NCI-H345 treated with DMSO at 0.1 percent for 48 hours (cell line): Measurements from ENCODE around the gene F2R.
"Not testable (repeated sequence)": the region's sequence is repeated elsewhere in the genome, so short reads cannot be mapped to it uniquely, and the experiment has no call there.

ENCODE experiments used
- DNase-seq: peaks from one replicate; lab custom pipeline; 2025; ENCODE audit not compliant: unreplicated experiment; lab: John Stamatoyannopoulos, UW

The F2R gene

GRCh38 chr5:76715736-76716455 is at the start of gene F2R:
Gene F2R, plus strand, starts transcription at chr5:76716126. Its CDS starts 182 bp downstream, at chr5:76716308.
- no peak for DNase-seq

GRCh38 chr5:76667495-76667894 is 48.4 kb upstream of the F2R start:
- DNase-seq, result no peak

- DNase-seq, result no peak
Observed at GRCh38 chr5:76669245-76669644, 46.7 kb upstream of the F2R start.

- no peak for DNase-seq
Observed at GRCh38 chr5:76670508-76670907, 45.4 kb upstream of the F2R start.

GRCh38 chr5:76672242-76672641 is 43.7 kb upstream of the F2R start:
- DNase-seq, result no peak

GRCh38 chr5:76673125-76673524 is 42.8 kb upstream of the F2R start:
- no peak for DNase-seq

- DNase-seq, result no peak
Observed at GRCh38 chr5:76674330-76675066, 41.4 kb upstream of the F2R start.

- DNase-seq, result no peak
Observed at GRCh38 chr5:76675364-76675763, 40.6 kb upstream of the F2R start.

GRCh38 chr5:76677849-76678472 is 38.0 kb upstream of the F2R start:
- DNase-seq, result no peak

GRCh38 chr5:76679231-76679630 is 36.7 kb upstream of the F2R start:
- no peak for DNase-seq

- DNase-seq, result not testable (repeated sequence)
Observed at GRCh38 chr5:76680826-76681225, 35.1 kb upstream of the F2R start.

GRCh38 chr5:76681287-76681686 is 34.6 kb upstream of the F2R start:
- DNase-seq, result no peak

GRCh38 chr5:76682387-76682786 is 33.5 kb upstream of the F2R start:
- no peak for DNase-seq

GRCh38 chr5:76683816-76684731 is 31.9 kb upstream of the F2R start:
- DNase-seq, result no peak

- no peak for DNase-seq
Observed at GRCh38 chr5:76684756-76685519, 31.0 kb upstream of the F2R start.

GRCh38 chr5:76685704-76686103 is 30.2 kb upstream of the F2R start:
- DNase-seq, result no peak

GRCh38 chr5:76688212-76688611 is 27.7 kb upstream of the F2R start:
- DNase-seq, result no peak

- no peak for DNase-seq
Observed at GRCh38 chr5:76688836-76689235, 27.1 kb upstream of the F2R start.

- DNase-seq, result no peak
Observed at GRCh38 chr5:76689321-76690036, 26.4 kb upstream of the F2R start.
